HCT116 (cell line): ENCODE data around the gene AKAP11. TPM values are rescaled to one million over a fixed set of nuclear protein-coding genes. Genes with fewer than 3 reads are reported as not detected.
A peak's percentile ranks its signal among the peaks of the same experiment; 100 is the strongest.

Experiments used
- ATAC-seq: fragments of 200-7000 bp; cut with Tn5 transposase; 2 replicates; pipeline ENCODE4 v1.9.1; 2020; ENCODE audit warnings: mild to moderate bottlenecking, moderate library complexity
- BruUV-seq: library from RNA; stranded (reverse); fragments of 400-500 nt; replicated peaks from 2 replicates; lab custom pipeline; 2021; lab: Mats Ljungman, UMichigan
- CTCF ChIA-PET: fragments of 300-600 bp; sonication (Branson Sonifier 250); formaldehyde crosslinking; loops from one replicate; lab custom pipeline; 2021; ENCODE audit warnings: antibody characterized with exemption; lab: Charles Lee
- POLR2A ChIA-PET: fragments of 300-600, 350-600 bp; sonication (Branson Sonifier 250); formaldehyde crosslinking; loops from one replicate; lab custom pipeline; 2021; ENCODE audit warnings: antibody characterized with exemption; lab: Charles Lee
- RAD21 ChIA-PET, 2 experiments: fragments of 300-600 bp; sonication (Branson Sonifier 250); formaldehyde crosslinking; loops; one replicate each; lab custom pipeline; 2023; ENCODE audit warnings: low total read pairs in 2 of 2; ENCODE audit not compliant: uncharacterized antibody in 2 of 2, unreplicated experiment in 2 of 2, low non-redundant PET in 1 of 2; lab: Charles Lee
- DNase-seq: peaks from one replicate; pipeline ENCODE4 v3.0.0-alpha.2; 2010; ENCODE audit warnings: low read depth, low spot score
- H2AFZ ChIP-seq: fragments of 200-600 bp; shearing (Covaris generic), sonication (generic); 2 replicates; pipeline ENCODE4 v1.6.1; 2017; ENCODE audit warnings: low read depth, mixed run types, mixed read lengths, antibody characterized with exemption, low read length; ENCODE audit not compliant: poor library complexity, severe bottlenecking
- H3K27ac ChIP-seq: 2 replicates; pipeline ENCODE4 v1.5.1; 2012; ENCODE audit warnings: low read depth, low read length
- H3K27me3 ChIP-seq: fragments of 200-600 bp; sonication (generic); 2 replicates; pipeline ENCODE4 v1.6.1; 2016; ENCODE audit warnings: mixed run types, low read length, mixed read lengths; ENCODE audit not compliant: insufficient read depth
- H3K36me3 ChIP-seq, 2 experiments: fragments of 200-500 bp in 1 of 2; fragments of 200-600 bp in 1 of 2; sonication (Bioruptor generic) in 1 of 2; sonication (generic) in 1 of 2; 2 replicates each; pipeline versions ENCODE4 v1.5.1 to v1.6.1; 2014 to 2016; ENCODE audit warnings: low read length in 2 of 2, inconsistent platforms in 1 of 2, mixed read lengths in 1 of 2, mixed run types in 1 of 2; ENCODE audit not compliant: insufficient read depth in 2 of 2, control insufficient read depth in 1 of 2
- H3K4me1 ChIP-seq, 2 experiments: fragments of 200-600 bp in 1 of 2; sonication (generic) in 1 of 2; 2 replicates each; pipeline versions ENCODE4 v1.5.1 to v1.6.1; 2012 to 2017; ENCODE audit warnings: low read length in 2 of 2, inconsistent platforms in 1 of 2, mild to moderate bottlenecking in 1 of 2, mixed read lengths in 1 of 2, mixed run types in 1 of 2, moderate library complexity in 1 of 2; ENCODE audit not compliant: insufficient read depth in 2 of 2, control insufficient read depth in 1 of 2
- H3K4me2 ChIP-seq: fragments of 200-600 bp; sonication (generic); 2 replicates; pipeline ENCODE4 v1.6.1; 2017; ENCODE audit warnings: mixed run types, low read length, mixed read lengths
- H3K4me3 ChIP-seq, 2 experiments: fragments of 200-600 bp in 1 of 2; sonication (generic) in 1 of 2; replicated peaks in 1 of 2; 2 replicates each; pipeline ENCODE4 v1.5.1; 2011 to 2016; ENCODE audit warnings: low read length in 2 of 2, control low read depth in 1 of 2, low read depth in 1 of 2, mild to moderate bottlenecking in 1 of 2, mixed read lengths in 1 of 2, mixed run types in 1 of 2
- H3K79me2 ChIP-seq: fragments of 200-600 bp; sonication (generic); 2 replicates; pipeline ENCODE4 v1.6.1; 2017; ENCODE audit warnings: mild to moderate bottlenecking, mixed run types, low read length, moderate library complexity, mixed read lengths; ENCODE audit not compliant: insufficient read depth
- H3K9ac ChIP-seq: fragments of 200-600 bp; sonication (generic); 2 replicates; pipeline ENCODE4 v1.6.1; 2016; ENCODE audit warnings: low read length, mixed read lengths
- H3K9me2 ChIP-seq: fragments of 200-600 bp; sonication (generic), shearing (Covaris generic); 2 replicates; pipeline ENCODE4 v1.6.1; 2017; ENCODE audit warnings: mixed run types, mild to moderate bottlenecking, moderate library complexity; ENCODE audit not compliant: insufficient read depth
- H3K9me3 ChIP-seq, 2 experiments: fragments of 200-500 bp in 1 of 2; fragments of 200-600 bp in 1 of 2; sonication (Bioruptor generic) in 1 of 2; sonication (generic) in 1 of 2; 2 replicates each; pipeline ENCODE4 v1.6.1; 2014 to 2017; ENCODE audit warnings: low read length in 2 of 2, mixed read lengths in 2 of 2, inconsistent platforms in 1 of 2, low read depth in 1 of 2, mild to moderate bottlenecking in 1 of 2, mixed run types in 1 of 2, moderate library complexity in 1 of 2; ENCODE audit not compliant: control insufficient read depth in 1 of 2, insufficient read depth in 1 of 2
- H4K20me1 ChIP-seq: fragments of 200-600 bp; sonication (generic), shearing (Covaris generic); 2 replicates; pipeline ENCODE4 v1.6.1; 2017; ENCODE audit warnings: mixed run types, mild to moderate bottlenecking, moderate library complexity; ENCODE audit not compliant: insufficient read depth
- CBX3 ChIP-seq: IDR thresholded peaks from 2 replicates; pipeline ENCODE4 v1.6.1; 2012; ENCODE audit warnings: low read depth
- CEBPB ChIP-seq: IDR thresholded peaks from 2 replicates; pipeline ENCODE4 v1.6.1; 2012; ENCODE audit warnings: low read depth
- ELF1 ChIP-seq: IDR thresholded peaks from 2 replicates; pipeline ENCODE4 v1.6.1; 2012; ENCODE audit warnings: low read depth, borderline replicate concordance
- EZH2phosphoT487 ChIP-seq: fragments of 200-600 bp; IDR thresholded peaks from 2 replicates; pipeline ENCODE4 v1.6.1; 2018; ENCODE audit warnings: antibody characterized with exemption, borderline replicate concordance
- JUND ChIP-seq: IDR thresholded peaks from 2 replicates; pipeline ENCODE4 v1.6.1; 2012
- POLR2AphosphoS5 ChIP-seq: IDR thresholded peaks from 2 replicates; pipeline ENCODE4 v1.6.1; 2011; ENCODE audit warnings: mild to moderate bottlenecking, low read depth, low read length, moderate library complexity
- RAD21 ChIP-seq: IDR thresholded peaks from 2 replicates; pipeline ENCODE4 v1.6.1; 2012; ENCODE audit warnings: low read depth, mild to moderate bottlenecking
- SRF ChIP-seq: IDR thresholded peaks from 2 replicates; pipeline ENCODE4 v1.6.1; 2012; ENCODE audit warnings: low read depth
- TCF7L2 ChIP-seq: IDR thresholded peaks from 2 replicates; pipeline ENCODE4 v1.7.0; 2011; ENCODE audit warnings: borderline replicate concordance, inconsistent platforms; ENCODE audit not compliant: insufficient read depth, insufficient read length; ENCODE audit errors: extremely low read depth
- YY1 ChIP-seq: IDR thresholded peaks from 2 replicates; pipeline ENCODE4 v1.6.1; 2011; ENCODE audit warnings: low read length, low read depth, moderate library complexity, mild to moderate bottlenecking; ENCODE audit not compliant: insufficient replicate concordance; ENCODE audit errors: extremely low read depth
- ZNF274 ChIP-seq: fragments of 200-500 bp; sonication (Bioruptor generic); IDR thresholded peaks from 2 replicates; pipeline ENCODE4 v1.6.1; 2014; ENCODE audit warnings: mild to moderate bottlenecking, low read depth, low read length, inconsistent platforms
- intact Hi-C: fragments of 100-400 bp; cut with micrococcal nuclease; formaldehyde crosslinking; loops from 2 replicates; pipeline ENCODE4 v1.10.0; 2022
- total RNA-seq: library from RNA; stranded (reverse); gene quantifications from one replicate; pipeline ENCODE4 v1.2.1, GENCODE V29; 2021; ENCODE audit not compliant: unreplicated experiment
- TF ChIP-seq, protein P1 (sequence below): IDR thresholded peaks from 2 replicates; pipeline ENCODE4 v1.6.1; 2011; ENCODE audit warnings: mild to moderate bottlenecking, low read length, moderate library complexity; ENCODE audit not compliant: insufficient replicate concordance; ENCODE audit errors: extremely low read depth
- TF ChIP-seq, protein P2 (sequence below), 3 experiments: fragments of 200-600 bp in 1 of 3; sonication (generic) in 1 of 3; IDR thresholded peaks in 2 of 3; conservative IDR thresholded peaks in 1 of 3; 2 replicates each; pipeline ENCODE4 v1.5.1; 2012 to 2017; ENCODE audit warnings: low read depth in 2 of 3, low read length in 2 of 3, antibody characterized with exemption in 1 of 3, borderline replicate concordance in 1 of 3, control low read depth in 1 of 3, mild to moderate bottlenecking in 1 of 3, mixed read lengths in 1 of 3, mixed run types in 1 of 3, moderate library complexity in 1 of 3; ENCODE audit not compliant: insufficient read depth in 1 of 3
- TF ChIP-seq, protein P3 (sequence below): IDR thresholded peaks from 2 replicates; pipeline ENCODE4 v1.6.1; 2012; ENCODE audit warnings: low read depth
- TF ChIP-seq, protein P4 (sequence below): IDR thresholded peaks from 2 replicates; pipeline ENCODE4 v1.6.1; 2012

AKAP11 gene
- total RNA-seq, 1 experiment from 2014 or later, result 21.7 TPM

DNA sequence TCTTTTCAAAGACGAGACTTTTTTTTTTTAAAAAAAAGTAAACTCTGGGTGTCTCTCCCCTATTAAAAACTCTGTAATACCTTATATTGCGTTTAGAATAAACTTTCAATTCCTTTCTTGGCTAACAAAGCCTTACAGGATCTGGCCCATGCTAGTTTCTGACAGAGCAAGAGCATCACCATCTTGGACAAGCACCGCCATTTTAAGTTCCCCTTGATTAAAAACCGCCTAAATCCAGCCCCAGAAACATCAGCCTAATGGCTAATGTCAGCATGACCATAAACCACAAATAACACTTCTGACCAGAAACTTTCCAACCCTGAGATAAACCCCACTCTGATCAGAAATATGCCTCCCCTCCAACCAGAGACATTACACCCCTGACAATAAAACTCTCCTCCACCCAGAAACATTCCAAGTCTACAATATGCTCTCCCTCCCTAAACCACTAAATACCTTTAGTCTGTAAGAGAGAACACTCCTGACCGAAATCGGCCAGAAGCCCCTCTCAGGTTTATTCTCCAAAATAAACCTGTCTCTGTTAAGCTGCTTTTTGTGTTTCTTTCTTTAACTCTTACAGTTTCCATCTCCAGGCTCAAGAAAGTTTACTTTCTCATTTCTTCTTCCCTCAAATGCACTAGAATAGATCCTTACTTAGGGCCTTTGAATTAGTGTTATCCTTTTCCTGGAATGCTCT, 1.6 kb upstream of the AKAP11 start:
- Histone ChIP-seq H3K4me1 (peaks cover 11 to 24% of the 10 kb centered on the region in 2 experiments), H3K79me2 (peaks cover 17% of the 10 kb centered on the region), H3K4me2 (peak overlapping the region; percentile 77), H3K9me3 (no peaks in the 10 kb centered on the region), H3K9me2 (no peaks in the 10 kb centered on the region), H4K20me1 (no peaks in the 10 kb centered on the region), H3K27ac (peak overlapping the region; percentile 78; the same call in 1 of the 2 replicates), H3K4me3 (peak overlapping the region; percentile 53 to 90; a peak in 3 of 4 replicates), H3K36me3 (no peaks in the 10 kb centered on the region), H3K27me3 (no peaks in the 10 kb centered on the region), H3K9ac (no peak overlapping the region), H2AFZ (no peak overlapping the region)
- TF ChIP-seq YY1, result no peak
- TF ChIP-seq CBX3, result no peak
- TF ChIP-seq, protein P1, sequence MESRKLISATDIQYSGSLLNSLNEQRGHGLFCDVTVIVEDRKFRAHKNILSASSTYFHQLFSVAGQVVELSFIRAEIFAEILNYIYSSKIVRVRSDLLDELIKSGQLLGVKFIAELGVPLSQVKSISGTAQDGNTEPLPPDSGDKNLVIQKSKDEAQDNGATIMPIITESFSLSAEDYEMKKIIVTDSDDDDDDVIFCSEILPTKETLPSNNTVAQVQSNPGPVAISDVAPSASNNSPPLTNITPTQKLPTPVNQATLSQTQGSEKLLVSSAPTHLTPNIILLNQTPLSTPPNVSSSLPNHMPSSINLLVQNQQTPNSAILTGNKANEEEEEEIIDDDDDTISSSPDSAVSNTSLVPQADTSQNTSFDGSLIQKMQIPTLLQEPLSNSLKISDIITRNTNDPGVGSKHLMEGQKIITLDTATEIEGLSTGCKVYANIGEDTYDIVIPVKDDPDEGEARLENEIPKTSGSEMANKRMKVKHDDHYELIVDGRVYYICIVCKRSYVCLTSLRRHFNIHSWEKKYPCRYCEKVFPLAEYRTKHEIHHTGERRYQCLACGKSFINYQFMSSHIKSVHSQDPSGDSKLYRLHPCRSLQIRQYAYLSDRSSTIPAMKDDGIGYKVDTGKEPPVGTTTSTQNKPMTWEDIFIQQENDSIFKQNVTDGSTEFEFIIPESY, result no peak
- TF ChIP-seq ELF1, result no peak
- TF ChIP-seq, protein P2, sequence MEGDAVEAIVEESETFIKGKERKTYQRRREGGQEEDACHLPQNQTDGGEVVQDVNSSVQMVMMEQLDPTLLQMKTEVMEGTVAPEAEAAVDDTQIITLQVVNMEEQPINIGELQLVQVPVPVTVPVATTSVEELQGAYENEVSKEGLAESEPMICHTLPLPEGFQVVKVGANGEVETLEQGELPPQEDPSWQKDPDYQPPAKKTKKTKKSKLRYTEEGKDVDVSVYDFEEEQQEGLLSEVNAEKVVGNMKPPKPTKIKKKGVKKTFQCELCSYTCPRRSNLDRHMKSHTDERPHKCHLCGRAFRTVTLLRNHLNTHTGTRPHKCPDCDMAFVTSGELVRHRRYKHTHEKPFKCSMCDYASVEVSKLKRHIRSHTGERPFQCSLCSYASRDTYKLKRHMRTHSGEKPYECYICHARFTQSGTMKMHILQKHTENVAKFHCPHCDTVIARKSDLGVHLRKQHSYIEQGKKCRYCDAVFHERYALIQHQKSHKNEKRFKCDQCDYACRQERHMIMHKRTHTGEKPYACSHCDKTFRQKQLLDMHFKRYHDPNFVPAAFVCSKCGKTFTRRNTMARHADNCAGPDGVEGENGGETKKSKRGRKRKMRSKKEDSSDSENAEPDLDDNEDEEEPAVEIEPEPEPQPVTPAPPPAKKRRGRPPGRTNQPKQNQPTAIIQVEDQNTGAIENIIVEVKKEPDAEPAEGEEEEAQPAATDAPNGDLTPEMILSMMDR (IDR thresholded peaks at IDR 0.05 in 2 of 3, conservative IDR thresholded peaks at IDR 0.05 in 1 of 3; ENCODE audit: borderline replicate concordance in 1 of 3, insufficient read depth in 1 of 3, low read depth in 2 of 3, low read length in 2 of 3), result no peak
- TF ChIP-seq ZNF274, result no peak
- TF ChIP-seq POLR2AphosphoS5, result no peak
- TF ChIP-seq, protein P3, sequence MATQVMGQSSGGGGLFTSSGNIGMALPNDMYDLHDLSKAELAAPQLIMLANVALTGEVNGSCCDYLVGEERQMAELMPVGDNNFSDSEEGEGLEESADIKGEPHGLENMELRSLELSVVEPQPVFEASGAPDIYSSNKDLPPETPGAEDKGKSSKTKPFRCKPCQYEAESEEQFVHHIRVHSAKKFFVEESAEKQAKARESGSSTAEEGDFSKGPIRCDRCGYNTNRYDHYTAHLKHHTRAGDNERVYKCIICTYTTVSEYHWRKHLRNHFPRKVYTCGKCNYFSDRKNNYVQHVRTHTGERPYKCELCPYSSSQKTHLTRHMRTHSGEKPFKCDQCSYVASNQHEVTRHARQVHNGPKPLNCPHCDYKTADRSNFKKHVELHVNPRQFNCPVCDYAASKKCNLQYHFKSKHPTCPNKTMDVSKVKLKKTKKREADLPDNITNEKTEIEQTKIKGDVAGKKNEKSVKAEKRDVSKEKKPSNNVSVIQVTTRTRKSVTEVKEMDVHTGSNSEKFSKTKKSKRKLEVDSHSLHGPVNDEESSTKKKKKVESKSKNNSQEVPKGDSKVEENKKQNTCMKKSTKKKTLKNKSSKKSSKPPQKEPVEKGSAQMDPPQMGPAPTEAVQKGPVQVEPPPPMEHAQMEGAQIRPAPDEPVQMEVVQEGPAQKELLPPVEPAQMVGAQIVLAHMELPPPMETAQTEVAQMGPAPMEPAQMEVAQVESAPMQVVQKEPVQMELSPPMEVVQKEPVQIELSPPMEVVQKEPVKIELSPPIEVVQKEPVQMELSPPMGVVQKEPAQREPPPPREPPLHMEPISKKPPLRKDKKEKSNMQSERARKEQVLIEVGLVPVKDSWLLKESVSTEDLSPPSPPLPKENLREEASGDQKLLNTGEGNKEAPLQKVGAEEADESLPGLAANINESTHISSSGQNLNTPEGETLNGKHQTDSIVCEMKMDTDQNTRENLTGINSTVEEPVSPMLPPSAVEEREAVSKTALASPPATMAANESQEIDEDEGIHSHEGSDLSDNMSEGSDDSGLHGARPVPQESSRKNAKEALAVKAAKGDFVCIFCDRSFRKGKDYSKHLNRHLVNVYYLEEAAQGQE, result no peak
- TF ChIP-seq JUND, result no peak
- no peak for TF ChIP-seq RAD21
- no peak for TF ChIP-seq SRF
- no peak for TF ChIP-seq TCF7L2
- TF ChIP-seq EZH2phosphoT487, result no peak
- no peak for TF ChIP-seq CEBPB
- TF ChIP-seq, protein P4, sequence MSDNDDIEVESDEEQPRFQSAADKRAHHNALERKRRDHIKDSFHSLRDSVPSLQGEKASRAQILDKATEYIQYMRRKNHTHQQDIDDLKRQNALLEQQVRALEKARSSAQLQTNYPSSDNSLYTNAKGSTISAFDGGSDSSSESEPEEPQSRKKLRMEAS, result no peak
- intact Hi-C loops, result no loop called here
- CTCF ChIA-PET, result no interaction called here
- BruUV-seq, result no TSS peak
- DNase-seq, result no peak
- RAD21 ChIA-PET, result no interaction called here
- POLR2A ChIA-PET, result no interaction called here
- no peak for ATAC-seq
